ENCODE measurements around the gene CDC14C. TPM values are rescaled to one million over a fixed set of nuclear protein-coding genes. Genes with fewer than 3 reads are reported as not detected.
"Not testable (repeated sequence)": the region's sequence is repeated elsewhere in the genome, so short reads cannot be mapped to it uniquely, and the experiment has no call there.

CDC14C gene
- total RNA-seq, result not detected

DNA sequence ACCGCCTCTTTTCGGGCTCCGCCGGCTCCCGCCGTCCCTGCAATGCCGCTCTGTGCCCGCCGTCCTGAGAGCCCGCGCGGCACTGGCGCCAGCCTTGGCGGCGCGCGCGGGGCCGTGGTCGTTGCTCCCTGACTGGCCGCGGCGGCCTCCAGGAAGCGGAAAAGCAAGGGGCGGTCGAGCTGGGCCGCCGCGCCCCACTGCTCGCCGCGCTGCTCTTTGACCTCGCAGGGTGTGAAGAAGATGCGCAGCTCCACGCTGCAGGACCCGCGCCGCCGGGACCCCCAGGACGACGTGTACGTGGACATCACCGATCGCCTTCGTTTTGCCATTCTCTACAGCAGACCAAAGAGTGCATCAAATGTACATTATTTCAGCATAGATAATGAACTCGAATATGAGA is at the start of gene CDC14C:
CDC14C (plus strand) TSS at position 115 of the 400 bp plus-strand sequence; CDS start at position 241, 126 bp downstream.
- DNase-seq, result no peak

DNA sequence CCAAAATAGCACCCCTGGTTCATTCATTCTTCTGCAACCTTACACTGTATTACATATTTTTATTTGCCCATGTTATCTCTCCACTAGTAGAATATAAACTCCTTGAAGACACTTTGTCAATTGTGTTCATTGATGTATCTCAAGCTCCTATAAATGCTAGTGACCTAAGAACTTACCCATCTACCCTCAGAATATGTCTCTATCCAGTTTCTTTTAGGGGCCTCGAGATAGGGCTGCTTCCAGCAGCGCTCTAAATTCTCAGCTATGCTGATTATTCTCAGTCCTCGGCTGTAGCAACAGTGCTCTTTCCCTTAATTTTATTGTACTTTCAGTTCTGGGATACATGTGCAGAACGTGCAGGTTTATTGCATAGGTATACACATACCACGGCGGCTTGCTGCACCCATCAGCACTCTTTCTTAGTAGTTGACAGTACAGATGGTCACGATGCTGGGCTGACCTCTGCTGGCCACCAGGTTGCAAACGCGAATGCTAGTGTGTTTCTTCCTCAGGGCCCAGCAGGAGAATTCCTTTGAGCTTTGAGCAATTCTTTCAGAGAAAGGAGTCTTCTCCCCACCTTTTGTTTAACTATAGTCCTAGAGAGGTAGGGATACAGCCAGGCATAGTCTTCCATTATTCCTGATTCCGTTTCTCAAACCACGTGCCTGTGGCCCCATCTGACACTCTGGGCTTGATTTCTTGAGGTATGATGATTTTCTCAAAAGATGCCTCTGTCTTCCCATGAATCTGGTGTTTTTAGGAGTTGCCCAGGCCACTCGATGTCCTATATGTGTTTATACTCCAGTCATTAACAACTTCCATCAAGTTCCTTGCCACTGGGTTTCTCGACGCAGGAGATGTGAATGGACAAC is 49.1 kb upstream of the CDC14C start:
- no peak for DNase-seq

- DNase-seq, result no peak
These were observed 48.3 kb upstream of the CDC14C start for GRCh38 chr7:48876087-48876486.

GRCh38 chr7:48880851-48881250 is 43.5 kb upstream of the CDC14C start:
- no peak for DNase-seq

DNA sequence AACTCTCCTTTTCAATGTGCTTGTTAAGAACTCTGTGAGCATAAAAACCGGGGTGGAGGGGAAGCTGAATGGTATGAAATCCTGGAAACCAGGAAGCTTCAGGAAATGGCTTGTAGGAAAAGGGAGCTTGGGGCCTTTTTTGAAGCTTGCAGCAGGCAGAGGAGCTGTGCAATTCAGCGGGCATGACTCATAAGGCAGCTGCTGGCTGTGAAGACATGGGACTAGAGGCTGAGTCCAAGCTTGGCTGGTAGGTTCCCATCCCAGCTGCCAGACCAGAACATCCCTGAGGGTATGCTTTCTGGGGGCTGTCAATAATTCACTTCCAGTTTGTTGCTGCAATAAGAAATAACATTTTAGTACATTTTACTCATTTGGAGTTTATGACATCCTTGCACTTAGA is 36.8 kb upstream of the CDC14C start:
- no peak for DNase-seq

DNA sequence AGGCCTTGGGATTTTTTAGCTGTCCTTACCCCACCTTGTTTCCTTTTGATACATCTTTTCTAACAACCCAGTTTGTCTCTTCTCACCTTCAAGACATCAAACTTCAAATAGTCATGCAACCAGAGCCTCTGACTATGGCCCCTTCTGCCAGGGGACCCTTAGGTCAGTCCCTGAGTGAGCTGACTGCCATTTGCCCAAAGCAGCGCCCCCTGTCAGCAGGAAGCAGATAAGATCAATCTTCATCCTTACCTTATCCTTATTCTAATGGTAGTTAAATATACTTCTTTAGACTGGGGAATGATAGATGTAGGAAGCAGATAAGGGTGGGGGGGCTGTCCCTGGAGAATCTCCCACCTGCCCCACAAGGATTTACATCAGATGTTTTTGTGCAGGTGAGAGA is 29.8 kb upstream of the CDC14C start:
- DNase-seq, result no peak

DNA sequence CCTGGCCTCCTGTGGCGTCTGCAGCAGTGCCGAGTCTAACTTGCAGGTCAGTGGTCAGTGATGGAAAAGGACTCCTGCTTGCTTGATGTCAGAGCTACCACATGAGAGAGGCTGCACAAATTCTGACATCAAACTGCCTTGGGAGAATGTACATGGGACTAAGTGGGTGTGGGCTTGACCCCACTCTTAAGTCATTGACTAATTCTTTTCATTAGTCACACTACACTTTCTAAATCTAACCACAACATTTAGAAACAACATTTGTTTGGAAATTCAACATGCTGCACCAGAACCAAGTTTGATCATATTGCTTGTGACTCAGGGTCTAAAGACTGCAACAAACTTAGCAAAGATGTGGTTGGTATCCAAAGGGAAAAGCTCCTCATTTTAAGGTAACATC is 24.4 kb upstream of the CDC14C start:
- DNase-seq, result no peak

DNA sequence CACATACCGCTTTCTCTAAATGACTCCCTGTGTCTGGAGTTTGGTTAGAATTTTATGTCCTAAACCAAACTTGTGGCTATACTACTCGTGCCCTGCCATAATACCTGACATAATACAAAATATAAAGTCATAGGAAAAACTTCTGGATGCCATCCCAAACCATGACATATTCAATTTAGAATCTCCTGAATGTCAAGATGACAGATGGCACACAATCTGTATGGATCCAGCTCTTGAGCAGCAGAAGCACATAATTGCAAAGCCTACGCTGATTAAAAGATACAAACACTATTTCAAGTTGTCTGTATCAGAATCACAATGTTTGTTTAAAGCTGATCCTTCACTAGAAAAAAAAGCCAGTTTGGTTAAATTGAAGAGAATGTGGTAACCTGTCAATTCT is 22.4 kb upstream of the CDC14C start:
- no peak for DNase-seq

GRCh38 chr7:48904975-48905374 is 19.4 kb upstream of the CDC14C start:
- DNase-seq, result no peak

GRCh38 chr7:48905686-48906085 is 18.7 kb upstream of the CDC14C start:
- not testable (repeated sequence) for DNase-seq

GRCh38 chr7:48909887-48910286 is 14.5 kb upstream of the CDC14C start:
- DNase-seq, result not testable (repeated sequence)

GRCh38 chr7:48931481-48931880 is 7.1 kb downstream of the CDC14C start:
- DNase-seq, result no peak

DNA sequence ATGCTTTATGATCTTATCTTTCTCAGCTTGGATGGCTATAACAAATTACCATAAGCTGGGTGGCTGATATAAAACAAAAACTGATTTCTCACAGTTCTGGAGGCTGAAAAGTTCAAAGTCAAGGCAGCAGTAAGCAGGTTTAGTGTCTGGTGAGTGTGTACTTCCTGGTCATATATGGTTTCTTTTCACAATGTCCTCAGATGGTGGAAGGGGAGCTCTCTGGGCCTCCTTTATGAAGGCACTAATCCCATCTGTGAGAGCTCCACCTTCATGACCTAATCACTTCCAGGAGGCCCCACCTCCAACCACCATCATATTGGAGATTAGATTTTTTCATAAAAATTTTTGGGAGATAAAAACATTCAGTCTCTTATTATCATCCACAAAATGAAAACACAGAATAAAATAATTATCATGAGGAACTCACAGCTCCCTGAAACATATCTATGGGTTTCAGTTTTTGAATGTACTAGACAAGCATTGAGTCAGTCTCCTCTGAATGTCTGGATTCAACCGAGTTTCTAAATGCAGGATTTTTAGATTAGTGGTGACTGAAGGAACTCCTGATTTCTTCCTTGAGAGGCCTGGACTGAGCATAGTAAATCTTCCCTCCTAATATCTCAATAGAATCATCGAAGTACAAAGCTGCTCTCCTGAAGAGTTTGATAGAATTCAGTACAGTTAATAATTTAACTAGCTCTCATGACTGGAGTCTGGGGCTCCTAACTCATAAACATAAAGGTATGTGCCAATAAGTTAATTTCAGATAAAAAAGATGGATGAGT is 8.0 kb downstream of the CDC14C start:
- no peak for DNase-seq

DNA sequence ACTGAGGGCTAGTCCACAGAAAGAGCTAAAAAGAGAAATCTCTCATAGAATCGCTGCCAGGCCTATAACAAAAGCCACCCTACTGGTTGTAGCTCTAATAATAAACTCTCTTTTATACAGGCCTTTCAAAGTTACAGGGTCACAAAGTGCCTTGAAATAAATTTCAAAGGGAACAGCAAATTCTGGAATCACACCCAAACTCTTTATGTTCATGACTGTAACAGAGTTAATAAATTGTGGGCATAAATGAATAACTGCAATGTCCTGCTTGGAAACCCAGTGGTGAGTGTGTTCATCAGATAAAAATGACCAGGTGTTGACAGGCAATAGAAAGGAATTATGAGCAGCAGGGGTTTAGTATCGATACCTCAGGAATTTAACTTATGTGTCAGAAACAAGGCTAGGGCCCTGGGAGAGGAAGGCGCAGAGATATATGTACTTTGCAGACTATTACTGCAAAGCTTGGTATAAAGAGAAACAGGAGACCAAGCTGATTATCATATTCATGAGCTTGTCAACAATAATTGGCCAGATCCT is 9.3 kb downstream of the CDC14C start:
- no peak for DNase-seq

GRCh38 chr7:48938539-48939295 is 14.4 kb downstream of the CDC14C start:
- no peak for DNase-seq

DNA sequence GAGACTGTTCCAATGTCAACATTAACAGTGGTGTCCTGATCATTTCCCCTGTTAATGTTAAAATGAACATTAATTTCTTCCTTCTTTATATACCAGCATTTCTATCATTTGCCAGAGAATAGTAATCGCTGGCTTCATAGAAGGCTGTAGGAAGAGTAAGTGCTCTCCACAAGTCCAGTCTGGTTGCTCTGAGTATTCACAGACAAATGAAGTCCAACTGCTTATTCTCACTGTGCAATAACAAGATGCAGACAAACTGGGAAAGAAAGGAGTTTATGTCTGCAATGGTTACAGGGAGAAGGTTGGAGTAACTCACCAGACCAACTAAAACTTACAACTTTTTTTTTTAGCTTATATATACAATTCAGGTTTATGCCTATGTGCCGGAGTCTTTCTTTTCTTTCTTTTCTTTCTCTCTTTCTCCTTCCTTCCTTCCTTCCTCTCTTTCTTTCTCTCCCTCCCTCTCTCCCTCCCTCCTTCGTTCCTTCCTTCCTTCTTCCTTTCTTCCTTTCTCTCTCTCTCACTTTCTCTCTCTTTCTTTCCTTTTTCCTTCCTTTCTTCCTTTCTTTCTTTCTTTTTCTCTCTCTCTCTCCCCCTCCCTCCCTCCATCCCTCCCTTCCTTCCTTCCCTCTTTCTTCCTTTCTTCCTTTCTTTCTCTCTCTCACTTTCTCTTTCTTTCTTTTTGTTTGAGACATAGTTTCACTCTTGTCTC is 19.1 kb downstream of the CDC14C start:
- DNase-seq, result no peak

DNA sequence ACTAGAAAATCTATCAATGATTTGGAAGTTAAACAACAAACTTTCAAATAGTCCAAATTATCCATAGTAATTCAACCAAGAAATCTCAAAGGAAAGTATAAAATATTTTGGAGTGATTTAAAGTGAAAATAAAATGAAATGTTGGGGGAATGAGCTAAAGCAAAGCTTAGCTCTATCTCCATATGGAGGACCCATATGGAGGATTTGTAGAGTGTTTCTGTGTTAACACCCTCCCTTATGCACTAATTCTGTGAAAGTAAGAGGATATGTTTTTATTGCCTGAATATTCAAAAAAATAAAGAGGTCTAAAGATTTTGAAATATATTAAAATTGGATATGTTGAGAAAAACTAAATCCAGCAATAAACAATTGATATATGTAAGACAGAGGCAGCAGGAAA is 31.6 kb downstream of the CDC14C start:
- DNase-seq, result no peak

DNA sequence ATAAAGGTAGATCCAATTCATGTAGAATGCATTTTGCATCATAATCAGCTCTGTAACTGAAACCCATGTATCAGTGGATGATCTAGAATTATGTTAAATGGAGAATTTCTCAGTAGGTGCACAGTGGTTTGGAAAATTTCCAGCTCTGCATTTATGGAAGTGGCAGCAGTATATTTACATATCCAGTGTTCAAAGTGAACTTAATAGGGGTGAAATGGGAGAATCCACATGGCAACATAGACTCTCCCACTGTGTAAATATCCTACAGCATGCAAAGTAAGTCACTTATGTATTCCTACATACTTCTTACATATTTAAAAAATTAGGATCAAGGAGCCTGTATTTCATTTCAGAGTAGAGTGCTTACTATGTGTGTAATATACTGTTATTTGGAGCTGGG is 35.3 kb downstream of the CDC14C start:
- no peak for DNase-seq

- DNase-seq, result no peak
These were observed 38.6 kb downstream of the CDC14C start for GRCh38 chr7:48962821-48963505.

- DNase-seq, result no peak
These were observed 39.7 kb downstream of the CDC14C start for GRCh38 chr7:48964074-48964473.

GRCh38 chr7:48971173-48971572 is 46.8 kb downstream of the CDC14C start:
- DNase-seq, result no peak

- DNase-seq, result no peak
These were observed 51.9 kb downstream of the CDC14C start for GRCh38 chr7:48976253-48976652.

Measured in effector CD4-positive, alpha-beta T cell (primary cell).